A375 (cell line): ENCODE measurements around the gene CWF19L2. TPM values are rescaled to one million over a fixed set of nuclear protein-coding genes. Genes with fewer than 3 reads are reported as not detected.

Experiments
- total RNA-seq: library from RNA; depleted of rRNA; stranded (reverse); fragments of >200 nt; shearing (Covaris generic); gene quantifications from 2 replicates; pipeline ENCODE4 v1.2.3, GENCODE V29; 2014; rRNA removed

The CWF19L2 gene
- total RNA-seq, result 12.9 and 13.0 TPM in 2 replicates

DNA sequence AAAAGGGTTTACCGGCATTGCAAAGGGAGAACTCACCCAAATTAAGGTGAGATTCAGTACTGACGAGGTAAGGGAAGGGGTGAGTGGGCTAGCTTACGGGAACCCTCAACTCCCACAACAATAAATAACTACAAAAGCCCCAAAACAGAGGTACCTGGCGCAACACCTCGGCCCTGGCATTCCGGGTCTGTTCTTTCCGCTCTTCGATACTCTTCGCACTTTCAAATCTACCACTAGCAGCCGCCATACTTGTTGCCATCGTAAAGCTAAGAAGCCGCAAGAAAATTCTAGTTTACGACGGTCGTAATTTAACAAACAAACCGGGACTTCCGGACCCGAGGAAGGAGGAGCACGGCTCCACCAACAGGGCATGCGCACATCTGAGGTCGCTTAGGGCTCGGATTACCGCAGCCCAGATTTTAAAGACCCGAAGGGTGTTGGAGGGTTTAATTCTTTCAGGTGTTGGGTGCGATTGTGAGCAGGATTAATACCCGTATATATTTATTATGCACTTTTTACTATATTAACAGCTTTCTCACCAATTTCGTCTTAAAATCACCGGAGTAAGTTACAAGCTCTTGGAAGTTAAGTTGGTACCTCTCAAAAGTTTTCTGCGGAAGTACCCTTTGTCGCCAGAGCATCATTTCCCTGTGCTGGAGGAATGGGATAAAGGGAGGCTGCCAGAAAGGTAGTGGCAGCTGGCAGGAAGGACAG lies at the start of gene CWF19L2:
CWF19L2 (minus strand) TSS at position 268 of the 714 bp plus-strand sequence; CDS start at position 259, 9 bp downstream.

Other genes starting within 250 kb of the CWF19L2 start
- gene ALKBH8, start 107.9 kb upstream of the CWF19L2 start, total RNA-seq, result 11.5 and 13.8 TPM in 2 replicates
- gene ELMOD1, start 133.3 kb upstream of the CWF19L2 start, total RNA-seq, result 0.32 and 0.60 TPM in 2 replicates